Fibroblast of the conjunctiva (primary cell): Measurements from ENCODE around the gene CREG2.
A peak's percentile ranks its signal among the peaks of the same experiment; 100 is the strongest.

Experiments used
- DNase-seq: peaks from one replicate; pipeline ENCODE4 v3.0.0-alpha.2; 2010; ENCODE audit warnings: low read depth

The CREG2 gene, protein sequence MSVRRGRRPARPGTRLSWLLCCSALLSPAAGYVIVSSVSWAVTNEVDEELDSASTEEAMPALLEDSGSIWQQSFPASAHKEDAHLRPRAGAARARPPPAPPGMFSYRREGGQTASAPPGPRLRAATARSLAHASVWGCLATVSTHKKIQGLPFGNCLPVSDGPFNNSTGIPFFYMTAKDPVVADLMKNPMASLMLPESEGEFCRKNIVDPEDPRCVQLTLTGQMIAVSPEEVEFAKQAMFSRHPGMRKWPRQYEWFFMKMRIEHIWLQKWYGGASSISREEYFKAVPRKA

DNA sequence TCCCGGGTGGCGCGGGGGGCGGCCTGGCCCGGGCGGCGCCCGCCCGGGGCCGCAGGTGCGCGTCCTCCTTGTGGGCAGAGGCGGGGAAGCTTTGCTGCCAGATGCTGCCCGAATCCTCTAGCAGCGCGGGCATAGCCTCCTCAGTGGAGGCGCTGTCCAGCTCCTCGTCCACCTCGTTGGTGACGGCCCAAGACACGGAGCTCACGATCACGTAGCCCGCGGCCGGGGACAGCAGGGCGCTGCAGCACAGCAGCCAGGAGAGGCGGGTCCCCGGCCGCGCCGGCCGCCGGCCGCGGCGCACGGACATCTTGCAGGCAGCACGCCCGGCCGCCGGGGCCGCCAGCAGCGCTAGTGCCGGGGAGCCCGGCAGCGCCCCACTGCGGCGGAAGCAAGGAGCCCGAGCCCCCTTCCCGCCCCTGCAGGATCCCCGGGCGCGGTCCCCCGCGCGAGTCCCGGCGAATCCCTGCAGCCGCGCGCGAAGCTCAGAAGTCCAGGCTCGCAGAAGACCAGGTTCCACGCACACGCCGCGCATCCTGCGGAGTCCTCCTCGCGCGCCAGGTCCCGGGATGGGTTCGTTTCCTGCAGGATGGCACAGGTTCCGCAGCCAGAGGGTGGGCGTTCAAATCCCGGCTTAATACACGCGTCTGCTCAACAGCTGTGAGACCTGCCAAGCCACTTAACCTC, at the start of gene CREG2:
TSS of gene CREG2 (minus strand) at position 353 of the 684 bp plus-strand sequence. CDS start at position 307, 46 bp downstream.
- no peak for DNase-seq

DNA sequence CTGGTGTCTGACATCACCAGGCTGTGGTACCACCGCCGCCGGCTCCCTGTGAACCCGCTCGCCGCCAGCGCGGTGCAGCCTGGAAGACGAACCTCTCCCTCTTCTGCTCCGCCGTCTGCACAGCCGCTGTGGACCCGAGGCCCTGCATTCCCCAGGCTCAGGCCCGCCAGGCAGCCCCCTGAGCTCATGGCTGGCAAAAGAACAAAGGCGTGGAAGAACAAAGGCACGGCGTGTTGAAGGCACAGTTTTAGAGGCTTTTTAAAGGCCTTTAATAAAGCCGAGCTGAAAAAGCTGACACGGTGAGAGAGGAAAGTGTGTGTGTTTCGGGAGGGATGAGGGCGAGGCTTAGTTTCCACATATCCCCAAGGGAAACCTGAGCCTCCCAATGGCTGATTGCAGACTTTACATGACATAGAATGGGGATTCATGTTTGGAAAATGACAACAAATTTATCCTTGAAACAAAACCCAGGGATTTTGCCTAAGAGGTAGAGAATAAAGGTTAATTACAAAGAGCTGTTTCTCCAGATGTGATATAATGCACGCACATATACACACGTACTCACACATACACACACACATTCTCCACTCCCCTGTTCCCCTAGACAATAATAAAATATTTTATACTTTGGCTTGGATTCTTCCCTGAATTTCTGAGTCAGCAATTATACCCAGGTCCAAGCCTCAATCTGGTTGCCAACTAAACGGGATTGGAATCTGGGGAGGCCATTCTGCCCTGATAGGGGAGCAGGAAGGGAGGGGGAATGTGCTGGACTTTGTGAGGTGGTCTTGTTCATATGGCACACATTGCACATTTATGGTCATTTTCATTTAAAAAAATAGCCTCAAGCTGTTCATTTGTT, 47.9 kb upstream of the CREG2 start:
- DNase-seq, result peak; percentile 31

DNA sequence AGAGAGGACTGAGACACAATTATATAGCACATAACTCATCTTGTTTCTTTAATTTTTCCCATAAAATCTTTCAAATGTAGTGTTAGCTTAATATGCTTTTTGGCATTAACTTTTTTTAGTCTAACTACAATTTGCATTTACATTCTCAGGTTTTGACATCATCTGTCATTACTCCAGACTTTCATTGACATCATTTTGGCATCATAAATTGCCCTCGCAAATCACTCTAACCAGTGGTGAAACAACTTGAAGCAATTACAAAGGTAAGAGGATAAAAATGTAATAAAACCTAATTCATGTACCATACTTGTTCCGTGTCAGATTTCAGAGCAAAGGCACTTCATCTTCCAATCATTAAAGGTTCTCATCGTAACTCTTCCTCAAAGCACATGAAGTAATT, 46.2 kb upstream of the CREG2 start:
- no peak for DNase-seq

DNA sequence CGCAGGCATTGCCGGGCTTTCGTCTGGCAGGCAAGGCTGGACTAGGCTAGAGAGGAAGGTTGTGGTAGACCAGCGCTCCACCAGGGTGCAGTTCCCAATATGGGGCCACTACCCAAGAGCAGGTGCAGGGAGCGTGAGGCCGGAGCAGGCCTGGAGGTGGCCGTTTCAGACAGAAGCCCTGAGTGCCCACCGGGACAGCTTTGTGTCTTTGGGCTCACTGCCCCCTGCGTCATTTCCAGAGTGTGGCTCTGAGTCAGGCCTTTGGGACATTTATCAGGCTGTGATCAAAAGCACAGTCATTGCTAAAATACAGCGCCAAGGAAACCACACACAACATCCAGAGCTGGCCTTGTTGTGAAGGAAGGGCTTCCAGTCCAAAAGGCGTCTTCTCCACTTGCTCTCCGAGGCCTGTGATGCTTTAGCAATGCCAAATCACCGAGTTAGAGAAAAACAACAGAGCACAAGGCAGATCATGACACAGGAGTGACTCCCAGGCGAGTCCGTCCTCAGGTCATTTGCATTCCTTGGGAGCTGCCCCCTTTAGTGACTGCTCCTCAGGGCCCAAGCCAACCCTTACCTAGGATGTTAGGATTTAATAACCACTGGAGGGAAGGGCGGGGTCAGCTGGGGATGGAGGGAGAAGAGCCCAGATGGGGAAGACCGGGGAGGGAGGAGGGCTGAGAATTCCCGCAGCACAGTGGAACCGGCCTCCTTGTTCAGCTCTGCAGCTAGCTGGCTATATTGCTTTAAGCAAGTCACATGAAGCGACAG, 45.3 kb upstream of the CREG2 start:
- DNase-seq, result no peak

DNA sequence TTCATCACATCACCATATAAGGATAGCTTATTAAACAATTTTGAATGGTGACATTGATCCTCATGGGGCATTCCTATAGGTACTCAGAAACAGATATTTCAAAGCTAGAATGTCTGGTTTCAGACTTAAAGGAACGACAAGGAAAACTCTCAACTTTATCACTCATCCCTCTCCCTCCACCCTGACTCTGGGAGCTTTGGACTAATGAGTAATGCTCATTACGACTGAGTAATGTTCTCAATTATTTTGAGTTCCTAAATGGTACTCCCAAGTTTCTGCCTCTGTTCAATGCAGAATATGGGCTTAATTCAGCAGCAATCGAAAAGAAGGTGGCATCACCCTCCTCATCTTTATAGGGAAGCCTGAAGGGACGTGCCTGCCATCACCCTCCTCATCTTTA, 44.2 kb upstream of the CREG2 start:
- no peak for DNase-seq

DNA sequence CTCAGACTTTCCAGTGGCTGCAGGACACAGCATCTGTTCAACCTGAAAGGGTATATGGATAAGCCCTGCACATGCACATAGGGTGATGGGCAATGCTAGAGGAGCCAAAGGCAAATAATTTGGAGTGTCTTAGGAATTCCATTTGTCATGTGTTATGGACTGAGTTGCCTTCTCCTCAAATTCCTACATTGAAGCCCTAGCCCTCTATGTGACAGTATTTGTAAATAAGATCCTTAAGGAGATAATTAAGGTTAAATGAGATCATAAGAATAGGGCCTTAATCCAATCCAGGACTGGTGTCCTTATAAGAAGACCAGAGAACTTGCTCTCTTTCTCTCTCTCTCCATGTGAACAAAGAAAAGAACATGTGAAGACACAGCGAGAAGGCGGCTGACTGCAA, 42.9 kb upstream of the CREG2 start:
- DNase-seq, result no peak

DNA sequence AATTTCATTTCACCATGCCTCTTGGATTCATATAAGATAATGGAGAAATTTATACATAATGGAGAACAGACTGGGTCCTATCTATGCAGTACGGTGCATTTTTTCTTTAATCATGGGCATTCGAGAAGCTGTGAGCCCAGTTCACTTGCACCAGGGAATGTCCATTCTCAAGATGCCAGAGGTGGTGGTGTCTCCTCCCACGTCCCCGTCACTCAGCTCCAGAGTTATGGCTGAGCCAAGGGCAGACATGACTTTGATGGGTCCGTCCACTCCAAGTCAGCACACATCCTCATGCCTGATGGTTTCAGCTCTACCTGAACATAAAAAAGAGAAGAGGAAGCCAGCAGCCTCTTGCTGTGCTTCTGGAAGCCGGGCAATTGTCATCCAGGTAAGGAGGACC, 42.1 kb upstream of the CREG2 start:
- no peak for DNase-seq

DNA sequence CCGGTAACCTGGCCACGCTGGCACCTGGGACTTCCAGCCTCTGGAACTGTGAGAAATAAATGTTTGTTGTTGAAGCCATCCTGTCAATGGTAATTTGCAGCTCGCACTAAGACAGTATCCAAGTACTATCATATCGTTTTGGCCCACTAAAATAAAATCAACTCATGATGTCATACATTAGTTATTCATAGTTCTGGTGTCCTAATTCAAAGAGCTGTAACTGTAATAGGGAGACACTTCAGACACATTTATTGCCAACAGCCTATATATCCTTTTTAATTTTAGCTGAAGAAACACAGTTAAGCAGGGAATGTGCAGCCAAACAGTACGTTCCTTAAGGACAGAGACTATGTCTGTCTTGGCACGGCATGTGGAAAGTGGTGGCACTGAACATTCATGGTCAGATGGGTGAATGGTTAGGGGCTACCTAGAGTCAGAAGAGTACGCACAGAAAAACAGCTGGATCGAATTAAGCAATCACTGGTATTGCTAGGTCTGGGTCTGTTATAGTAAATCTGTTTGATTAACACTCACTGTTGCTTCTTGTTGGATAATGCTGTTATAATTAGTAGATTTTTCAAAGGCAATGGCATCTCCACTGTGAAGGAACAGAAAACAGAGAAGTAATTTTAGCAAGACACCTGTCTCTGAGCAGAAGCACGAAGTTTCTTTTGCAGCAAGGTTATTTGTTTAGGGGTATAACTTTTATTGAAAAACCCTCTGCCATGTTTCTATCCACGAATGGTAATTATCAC, 41.3 kb upstream of the CREG2 start:
- no peak for DNase-seq

DNA sequence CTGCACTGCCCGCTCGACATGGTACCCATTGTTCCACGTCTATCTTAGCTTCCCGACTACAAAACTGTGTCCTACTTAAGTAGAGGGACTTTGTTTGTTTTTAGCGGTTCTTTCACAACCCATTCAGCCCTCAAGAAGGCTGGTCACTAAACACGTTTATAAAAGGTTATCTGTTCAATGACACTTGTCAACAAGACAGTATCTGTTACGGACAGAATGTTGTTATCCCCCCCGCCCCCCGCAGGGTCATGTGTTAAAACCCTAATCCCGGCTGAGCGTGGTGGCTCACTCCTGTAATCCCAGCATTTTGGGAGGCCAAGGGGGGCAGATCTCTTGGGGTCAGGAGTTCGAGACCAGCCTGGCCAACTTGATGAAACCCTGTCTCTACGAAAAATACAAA, 40.4 kb upstream of the CREG2 start:
- DNase-seq, result no peak

DNA sequence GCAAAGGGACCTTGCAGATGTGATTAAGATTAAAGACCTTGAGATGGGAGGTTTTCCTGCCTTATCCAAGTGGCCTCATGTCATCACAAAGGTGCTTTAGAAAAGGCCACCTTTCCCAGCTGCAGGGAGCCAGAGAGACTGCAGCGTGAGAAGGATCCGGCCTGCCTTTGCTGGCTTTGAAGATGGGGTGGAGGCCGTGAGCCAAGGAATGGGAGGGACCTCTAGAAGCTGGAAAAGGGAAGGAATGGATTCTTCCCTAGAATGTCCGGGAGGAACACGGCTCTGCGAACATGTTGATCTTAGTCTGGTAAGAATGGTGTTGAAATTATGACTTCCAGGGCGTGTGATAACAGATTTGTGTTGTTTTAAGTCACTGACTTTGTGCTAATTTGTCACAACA, 39.9 kb upstream of the CREG2 start:
- DNase-seq, result no peak

DNA sequence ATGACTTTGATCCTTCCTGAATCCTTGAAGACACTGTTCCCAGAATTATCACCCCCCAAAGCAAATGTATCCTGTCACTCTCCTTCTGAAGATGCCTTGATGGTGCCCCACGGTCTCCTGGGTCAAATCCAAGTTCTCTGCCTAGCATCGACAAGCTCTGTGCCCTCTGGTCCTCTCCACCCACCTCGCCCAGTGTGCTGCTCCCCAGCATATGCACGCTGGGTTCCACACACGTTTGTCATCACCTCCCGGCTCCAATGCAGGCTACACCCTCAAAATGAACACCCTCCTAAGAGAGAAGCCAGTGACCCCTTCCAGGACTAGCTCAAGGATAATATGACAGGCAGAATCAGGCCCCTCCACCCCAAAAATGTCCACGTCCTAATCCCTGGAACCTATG, 39.5 kb upstream of the CREG2 start:
- no peak for DNase-seq

DNA sequence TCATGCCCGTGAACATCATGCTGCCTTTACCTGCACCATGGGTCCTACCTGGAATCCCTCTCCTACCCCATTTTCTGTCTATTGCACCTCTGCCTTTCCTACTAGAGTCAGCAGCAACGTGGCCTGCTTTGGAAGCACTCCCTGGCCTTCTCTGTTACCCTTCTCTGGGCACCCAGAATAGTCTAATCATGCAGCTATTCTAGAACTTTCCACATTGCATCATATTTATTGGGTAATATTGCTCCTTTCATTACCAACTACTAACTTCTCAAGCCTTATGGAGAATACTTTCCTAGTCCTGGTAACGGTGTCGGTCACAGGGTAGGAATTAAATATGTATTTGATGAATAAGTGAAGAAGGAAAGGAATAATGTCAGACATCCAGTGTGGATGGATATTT, 33.3 kb upstream of the CREG2 start:
- no peak for DNase-seq

DNA sequence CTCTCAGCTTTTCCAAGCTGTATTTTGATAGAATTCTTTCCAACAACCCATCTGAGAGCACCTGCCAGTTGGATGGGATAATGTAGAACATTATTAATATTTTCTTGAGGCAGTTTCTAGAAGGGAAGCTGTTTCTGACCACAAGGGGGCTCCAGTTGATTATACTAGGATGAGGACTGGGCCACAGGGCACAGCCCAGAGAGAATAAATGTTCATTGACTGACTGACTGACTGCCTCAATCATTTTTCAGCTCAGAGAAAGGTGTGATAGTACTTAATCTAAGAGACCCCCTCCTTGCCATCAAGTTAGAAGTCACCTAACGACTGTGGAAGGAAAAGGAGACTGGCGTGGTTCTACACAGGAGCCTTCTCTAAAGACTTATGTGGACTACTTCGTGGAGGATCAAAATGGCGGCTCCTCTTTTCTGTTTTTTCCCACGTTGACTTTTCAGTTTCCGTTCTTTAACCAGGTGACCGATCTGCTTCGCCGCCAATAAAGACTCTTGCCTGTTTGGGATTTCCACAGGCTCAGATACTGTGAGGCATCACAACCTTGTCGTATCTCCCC, 31.9 kb upstream of the CREG2 start:
- peak; percentile 68 for DNase-seq

DNA sequence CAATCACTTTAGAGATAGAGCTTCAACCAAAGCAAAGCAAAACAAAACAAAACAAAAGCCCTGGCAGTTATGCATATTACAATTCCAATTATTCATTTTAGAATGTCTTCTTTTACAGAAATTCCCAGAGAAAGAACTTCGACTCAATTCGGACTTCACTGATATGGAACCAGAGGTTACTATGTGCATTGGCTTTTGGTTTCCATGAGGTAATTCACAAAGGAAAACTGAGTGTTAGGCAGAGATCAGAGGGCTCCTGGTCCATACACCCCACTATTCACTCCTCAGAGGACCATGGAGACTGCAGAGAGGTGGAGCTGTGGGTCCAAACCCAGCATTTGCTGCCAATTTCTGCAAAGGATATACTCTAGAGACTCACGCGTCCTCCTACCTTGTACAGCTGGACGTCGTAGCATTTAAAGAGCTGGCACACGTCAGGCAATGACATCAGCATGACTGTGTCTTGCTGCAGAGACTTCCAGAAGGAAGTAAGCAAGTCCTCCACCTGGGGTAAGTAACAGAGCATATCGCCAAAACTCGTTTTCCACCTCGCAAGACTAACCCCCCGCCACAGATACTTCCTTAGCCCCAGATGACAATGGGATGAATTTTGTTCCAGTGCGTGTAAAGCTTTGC, 31.3 kb upstream of the CREG2 start:
- DNase-seq, result no peak

DNA sequence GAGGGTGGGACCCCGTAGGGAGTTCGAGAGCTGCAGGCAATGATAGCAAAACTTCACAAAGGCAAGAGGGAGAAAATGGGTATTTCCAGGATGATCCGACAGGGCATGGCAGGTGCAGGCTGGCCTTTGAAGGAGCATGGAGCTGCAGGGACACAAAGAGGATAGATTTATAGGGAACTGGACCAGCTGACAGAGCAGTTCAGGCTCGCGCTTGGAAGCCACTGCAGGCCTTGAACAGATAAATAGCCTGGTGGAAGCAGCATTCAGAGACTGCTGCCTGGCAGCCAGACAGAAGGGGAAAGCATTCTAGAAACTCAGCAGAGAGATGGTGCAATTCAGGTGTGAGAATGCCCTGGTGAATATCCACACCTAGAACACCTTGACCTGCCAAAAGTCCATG, 29.3 kb upstream of the CREG2 start:
- DNase-seq, result no peak

DNA sequence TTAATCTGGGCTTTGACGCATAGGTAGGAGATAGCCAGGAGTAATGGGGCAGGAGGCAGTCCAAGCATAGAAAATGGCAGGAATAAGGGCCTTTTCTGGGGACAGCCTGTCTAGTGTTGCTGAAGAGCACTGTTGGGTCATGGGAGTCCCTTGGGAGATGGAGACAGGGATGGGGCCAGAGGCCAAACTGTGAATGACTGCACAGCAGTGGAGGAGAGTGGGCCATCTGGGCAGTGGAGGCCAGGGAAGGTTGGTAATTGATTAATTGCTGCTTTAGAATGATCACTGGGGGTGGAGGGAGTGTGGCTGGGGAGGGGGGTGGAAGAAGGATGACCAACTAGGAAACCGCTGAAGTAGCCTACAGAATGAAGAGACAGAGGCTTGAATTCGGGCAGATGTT, 28.6 kb upstream of the CREG2 start:
- no peak for DNase-seq

DNA sequence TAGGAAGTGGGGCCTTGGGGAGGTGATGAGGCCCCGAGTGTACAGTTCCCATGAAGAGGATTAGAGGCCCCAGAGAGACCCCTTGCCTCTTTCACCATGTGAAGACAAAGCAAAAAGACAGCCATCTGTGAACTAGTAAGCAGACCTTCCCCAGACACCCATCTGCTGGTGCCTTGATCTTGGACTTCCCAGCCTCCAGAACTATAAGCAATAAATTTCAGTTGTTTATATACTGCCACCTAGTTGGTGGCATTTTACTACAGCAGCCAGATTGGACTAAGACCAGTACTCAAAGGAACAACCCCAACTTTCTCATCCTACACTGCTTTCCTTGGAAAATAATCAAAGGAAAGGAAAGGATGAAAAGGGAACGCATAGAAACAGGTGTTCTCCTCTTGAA, 27.9 kb upstream of the CREG2 start:
- DNase-seq, result no peak

DNA sequence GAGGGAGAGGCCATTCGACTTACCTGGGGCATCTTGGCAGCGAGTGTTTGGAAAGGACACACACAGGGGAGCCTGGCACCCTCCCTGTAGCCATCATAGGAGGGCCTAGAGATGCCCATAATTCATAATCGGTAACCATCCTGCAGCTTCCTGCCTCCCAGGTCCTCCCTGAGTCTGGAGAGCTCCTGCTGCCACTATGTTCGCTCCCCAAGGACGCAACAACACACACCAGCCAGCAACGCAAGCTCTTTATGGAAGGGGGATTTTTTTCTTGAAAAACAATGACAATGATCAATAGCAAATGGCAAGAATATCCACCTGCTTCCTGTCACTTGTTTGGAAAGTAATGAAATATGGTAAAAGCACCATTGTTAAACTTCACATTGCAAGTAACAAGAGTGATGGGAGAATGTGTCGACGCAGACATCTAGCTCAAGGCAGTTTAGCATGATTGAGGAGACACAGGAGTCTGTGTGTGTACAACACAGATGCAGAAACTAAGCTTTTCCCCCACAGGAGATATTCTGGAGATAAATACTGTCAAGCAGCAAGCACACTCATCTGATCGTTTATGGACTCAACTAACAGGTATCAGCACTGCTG, 24.9 kb upstream of the CREG2 start:
- DNase-seq, result no peak

DNA sequence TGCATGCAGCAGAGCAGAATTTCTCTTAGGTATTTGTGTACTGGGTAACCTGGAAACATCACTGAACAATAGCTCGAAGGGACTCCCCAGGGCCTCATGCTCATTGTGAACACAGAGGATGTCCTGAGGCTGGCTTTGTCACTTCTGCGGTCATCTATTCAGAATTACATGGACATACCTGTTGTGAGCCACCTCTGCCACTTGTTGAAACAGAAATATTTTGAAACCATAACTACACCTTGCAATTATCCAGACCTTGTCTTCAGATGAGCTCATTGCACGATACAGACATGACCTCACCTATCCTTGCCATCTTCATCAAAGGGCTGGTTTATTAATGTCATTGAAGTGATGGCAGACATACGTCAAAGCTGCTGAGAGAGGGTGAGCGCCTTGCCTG, 23.4 kb upstream of the CREG2 start:
- DNase-seq, result no peak

DNA sequence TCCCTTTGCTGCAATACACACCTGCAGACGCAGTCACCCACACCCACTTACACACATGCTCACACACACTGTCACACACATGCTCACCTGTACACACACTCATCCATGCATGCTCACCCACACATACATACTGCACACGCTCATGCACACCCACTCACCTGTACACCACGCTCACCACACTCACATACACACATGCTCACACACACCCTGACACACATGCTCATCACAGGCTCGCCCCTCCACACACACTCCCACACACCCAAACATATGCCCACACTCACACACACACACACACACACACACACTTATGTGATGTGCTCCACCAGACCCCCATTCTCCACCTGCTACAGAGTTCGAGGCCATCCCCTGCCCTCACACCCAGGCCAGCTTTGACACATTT, 22.8 kb upstream of the CREG2 start:
- DNase-seq, result no peak
